Endothelial cell of umbilical vein (primary cell): Measurements from ENCODE around the gene PRIM2. TPM values are rescaled to one million over a fixed set of nuclear protein-coding genes. Genes with fewer than 3 reads are reported as not detected.

Experiments
- BruUV-seq: library from RNA; stranded (reverse); fragments of 400-500 nt; replicated peaks from 2 replicates; lab custom pipeline; 2021; lab: Mats Ljungman, UMichigan
- CTCF ChIA-PET: fragments of 300-600, 350-600 bp; sonication (Branson Sonifier 250); formaldehyde crosslinking; loops from one replicate; lab custom pipeline; 2021; ENCODE audit warnings: antibody characterized with exemption, inconsistent platforms; lab: Charles Lee
- POLR2A ChIA-PET: fragments of 300-600, 350-600 bp; sonication (Branson Sonifier 250); formaldehyde crosslinking; loops from one replicate; lab custom pipeline; 2021; ENCODE audit warnings: antibody characterized with exemption, inconsistent platforms; lab: Charles Lee
- DNase-seq: peaks from one replicate; pipeline ENCODE4 v3.0.0-alpha.2; 2011; ENCODE audit warnings: low read depth, low spot score
- FAIRE-seq: peaks from 2 replicates; lab custom pipeline; 2011; peaks lifted over from hg19 to GRCh38; lab: Jason Lieb, UNC
- H2AFZ ChIP-seq: 2 replicates; pipeline ENCODE4 v1.6.0; 2012; ENCODE audit warnings: low read depth, low read length, control low read depth, inconsistent platforms
- H3K27ac ChIP-seq: 2 replicates; pipeline ENCODE4 v1.5.1; 2011; ENCODE audit warnings: low read depth, mild to moderate bottlenecking, control low read depth, low read length, moderate library complexity; ENCODE audit not compliant: insufficient read depth
- H3K27me3 ChIP-seq, 2 experiments: 2 replicates each; pipeline versions ENCODE4 v1.6.0 to v1.6.1; 2011; ENCODE audit warnings: low read length in 2 of 2, mixed read lengths in 1 of 2; ENCODE audit not compliant: control insufficient read depth in 2 of 2, insufficient read depth in 2 of 2
- H3K36me3 ChIP-seq, 2 experiments: 2 replicates in 1 of 2; 3 replicates in 1 of 2; pipeline ENCODE4 v1.5.1; 2011; ENCODE audit warnings: low read length in 2 of 2, mild to moderate bottlenecking in 1 of 2, moderate library complexity in 1 of 2; ENCODE audit not compliant: control insufficient read depth in 2 of 2, insufficient read depth in 2 of 2; ENCODE audit errors: extremely low read depth in 1 of 2
- H3K4me1 ChIP-seq: 3 replicates; pipeline ENCODE4 v1.5.1; 2011; ENCODE audit warnings: mild to moderate bottlenecking, low read length; ENCODE audit not compliant: control insufficient read depth, insufficient read depth; ENCODE audit errors: extremely low read depth
- H3K4me2 ChIP-seq: 2 replicates; pipeline ENCODE4 v1.6.1; 2011; ENCODE audit warnings: low read length, control low read depth, mixed read lengths; ENCODE audit not compliant: insufficient read depth
- H3K4me3 ChIP-seq, 3 experiments: fragments of 200-600 bp in 1 of 3; sonication (generic), shearing (Covaris generic) in 1 of 3; replicated peaks in 1 of 3; 2 replicates each; pipeline ENCODE4 v1.5.1; 2011 to 2016; ENCODE audit warnings: control low read depth in 3 of 3, low read length in 3 of 3, mild to moderate bottlenecking in 2 of 3, inconsistent platforms in 1 of 3, low read depth in 1 of 3, moderate library complexity in 1 of 3; ENCODE audit not compliant: insufficient read depth in 1 of 3
- H3K79me2 ChIP-seq: 2 replicates; pipeline ENCODE4 v1.6.0; 2012; ENCODE audit warnings: low read length, inconsistent platforms; ENCODE audit not compliant: control insufficient read depth, insufficient read depth
- H3K9ac ChIP-seq: replicated peaks from 2 replicates; pipeline ENCODE3; 2011; ENCODE audit warnings: low read length, control low read depth; ENCODE audit not compliant: insufficient read depth; ENCODE audit errors: extremely low read depth
- H3K9me1 ChIP-seq: replicated peaks from 3 replicates; pipeline ENCODE4 v1.6.0; 2011; ENCODE audit warnings: mild to moderate bottlenecking, low read length; ENCODE audit not compliant: control insufficient read depth, insufficient read depth; ENCODE audit errors: extremely low read depth
- H3K9me3 ChIP-seq: replicated peaks from 2 replicates; pipeline ENCODE4 v1.5.1; 2012; ENCODE audit warnings: low read length, inconsistent platforms; ENCODE audit not compliant: control insufficient read depth, insufficient read depth
- H4K20me1 ChIP-seq: replicated peaks from 2 replicates; pipeline ENCODE3; 2011; ENCODE audit warnings: mild to moderate bottlenecking, low read length; ENCODE audit not compliant: control insufficient read depth, insufficient read depth; ENCODE audit errors: extremely low read depth
- CTCF ChIP-seq, 2 donors: IDR thresholded peaks; 1 replicate in 1 of 2; 2 replicates in 1 of 2; pipeline ENCODE4 v1.5.1; 2011; ENCODE audit warnings: low read length in 2 of 2, mild to moderate bottlenecking in 2 of 2, moderate library complexity in 2 of 2, control low read depth in 1 of 2, inconsistent platforms in 1 of 2, low read depth in 1 of 2; ENCODE audit not compliant: insufficient read depth in 1 of 2; ENCODE audit errors: extremely low read depth in 1 of 2
- EZH2 ChIP-seq: IDR thresholded peaks from 2 replicates; pipeline ENCODE4 v1.6.1; 2012; ENCODE audit warnings: borderline replicate concordance, low read depth, mild to moderate bottlenecking, moderate library complexity, low read length, inconsistent platforms; ENCODE audit not compliant: severe bottlenecking
- GATA2 ChIP-seq: IDR thresholded peaks from 2 replicates; pipeline ENCODE4 v1.7.0; 2011; ENCODE audit warnings: low read depth, mild to moderate bottlenecking, moderate library complexity, mixed read lengths, low read length; ENCODE audit not compliant: insufficient read length, insufficient read depth
- JUN ChIP-seq: IDR thresholded peaks from 2 replicates; pipeline ENCODE4 v1.6.1; 2011; ENCODE audit warnings: borderline replicate concordance, low read depth; ENCODE audit not compliant: insufficient read length, insufficient read depth
- MAX ChIP-seq: IDR thresholded peaks from 2 replicates; pipeline ENCODE4 v1.6.1; 2011; ENCODE audit not compliant: insufficient read depth, insufficient read length
- MYC ChIP-seq: IDR thresholded peaks from one replicate; pipeline ENCODE4 v1.6.1; 2011; ENCODE audit warnings: mild to moderate bottlenecking, low read depth, low read length
- POLR2AphosphoS5 ChIP-seq: IDR thresholded peaks from 2 replicates; pipeline ENCODE4 v1.6.1; 2012; ENCODE audit warnings: low read depth, mild to moderate bottlenecking, control low read depth, low read length, moderate library complexity; ENCODE audit not compliant: insufficient read depth
- dilution Hi-C: fragments of 300-500 bp; cut with MboI; formaldehyde crosslinking; loops from one replicate; pipeline ENCODE4 v1.15.0; 2019; ENCODE audit warnings: low sequenced_read_pairs; ENCODE audit not compliant: extremely low pct_ligation_motif_present
- intact Hi-C: fragments of 100-400 bp; cut with micrococcal nuclease; formaldehyde crosslinking; loops from one replicate; pipeline ENCODE4 v1.10.0; 2022
- polyA plus RNA-seq, 4 experiments: library from polyadenylated mRNA; depleted of rRNA in 3 of 4; stranded (reverse) in 3 of 4; unstranded in 1 of 4; fragments of >200 nt; gene quantifications; 2 replicates each; pipeline versions ENCODE4 v1.2.1 to v1.2.3, GENCODE V29; 2011 to 2012; ENCODE audit warnings: missing spikeins in 1 of 4
- total RNA-seq: library from RNA; stranded (reverse); gene quantifications from 2 replicates; pipeline ENCODE4 v1.2.3, GENCODE V29; 2021

Gene PRIM2
- total and polyA plus RNA-seq, 2 donors (not counting 3 experiments of a cell fraction or from before 2014, with no cell fraction given), result 5.3 to 21.0 TPM

GRCh38 chr6:57305107-57305506 lies 12.3 kb upstream of the PRIM2 start:
- no peak for FAIRE-seq
- Histone ChIP-seq H2AFZ (no peak overlapping the region), H3K9ac (no peak overlapping the region), H3K9me3 (no peaks in the 10 kb centered on the region), H3K27me3 (peaks cover 0 to 3% of the 10 kb centered on the region in 2 experiments), H3K4me2 (no peak overlapping the region), H3K4me3 (no peak overlapping the region), H3K9me1 (no peaks in the 10 kb centered on the region), H3K79me2 (no peaks in the 10 kb centered on the region), H3K36me3 (no peaks in the 10 kb centered on the region), H4K20me1 (no peaks in the 10 kb centered on the region), H3K27ac (no peak overlapping the region), H3K4me1 (no peaks in the 10 kb centered on the region)
- DNase-seq, result no peak
- dilution Hi-C loops (loop anchor here (25.0 kb wide), 1 partner anchor 693 kb away; no protein-coding TSS in a partner anchor), intact Hi-C loops (no loop called here)
- ChIA-PET CTCF (interaction anchor here (1.1 to 1.4 kb wide), 3 partner anchors 9 to 11 kb away, joined by 3 to 5 read pairs (median 3); no protein-coding TSS in a partner anchor), POLR2A (no interaction called here)
- no TSS peak for BruUV-seq
- no peak for TF ChIP-seq JUN
- no peak for TF ChIP-seq MYC
- no peak for TF ChIP-seq POLR2AphosphoS5
- TF ChIP-seq CTCF (IDR thresholded peaks at IDR 0.05; ENCODE audit: extremely low read depth in 1 of 2, insufficient read depth in 1 of 2, low read depth in 1 of 2, low read length in 2 of 2), result no peak
- no peak for TF ChIP-seq MAX
- TF ChIP-seq EZH2, result no peak
- TF ChIP-seq GATA2, result no peak
